GM23248 (cell line): ENCODE data around the gene GDPGP1. TPM values are rescaled to one million over a fixed set of nuclear protein-coding genes. Genes with fewer than 3 reads are reported as not detected.

Source experiments
- DNase-seq: peaks from one replicate; pipeline ENCODE4 v3.0.0-alpha.2; 2015
- H2AFZ ChIP-seq: fragments of 200-600 bp; sonication (generic); 2 replicates; pipeline ENCODE4 v1.6.1; 2016; ENCODE audit warnings: antibody characterized with exemption
- H3F3A ChIP-seq: fragments of 200-600 bp; sonication (generic); 2 replicates; pipeline ENCODE4 v1.6.1; 2016; ENCODE audit warnings: mild to moderate bottlenecking, antibody characterized with exemption, mixed run types; ENCODE audit not compliant: insufficient read depth
- H3K27ac ChIP-seq: fragments of 200-600 bp; sonication (generic); 2 replicates; pipeline ENCODE4 v1.5.1; 2016; ENCODE audit warnings: mild to moderate bottlenecking
- H3K27me3 ChIP-seq: fragments of 200-600 bp; sonication (generic); replicated peaks from 2 replicates; pipeline ENCODE4 v1.6.1; 2016; ENCODE audit warnings: mild to moderate bottlenecking; ENCODE audit not compliant: insufficient read depth
- H3K36me3 ChIP-seq: fragments of 200-600 bp; sonication (generic); 2 replicates; pipeline ENCODE4 v1.6.1; 2016; ENCODE audit warnings: low read depth, mild to moderate bottlenecking
- H3K4me1 ChIP-seq: fragments of 200-600 bp; sonication (generic); 2 replicates; pipeline ENCODE4 v1.6.1; 2016; ENCODE audit warnings: mild to moderate bottlenecking; ENCODE audit not compliant: insufficient read depth
- H3K4me2 ChIP-seq: fragments of 200-600 bp; sonication (generic); one replicate; pipeline ENCODE4 v1.6.1; 2016; ENCODE audit warnings: mild to moderate bottlenecking; ENCODE audit not compliant: unreplicated experiment
- H3K4me3 ChIP-seq: fragments of 200-600 bp; sonication (generic); 2 replicates; pipeline ENCODE4 v1.5.1; 2016; ENCODE audit warnings: mild to moderate bottlenecking
- H3K79me2 ChIP-seq: fragments of 200-600 bp; sonication (generic); 2 replicates; pipeline ENCODE4 v1.6.1; 2016; ENCODE audit warnings: mild to moderate bottlenecking; ENCODE audit not compliant: insufficient read depth
- H3K9ac ChIP-seq: fragments of 200-600 bp; sonication (generic); 2 replicates; pipeline ENCODE4 v1.6.1; 2016; ENCODE audit warnings: mild to moderate bottlenecking
- H3K9me2 ChIP-seq: fragments of 200-600 bp; sonication (generic); 2 replicates; pipeline ENCODE4 v1.6.1; 2016; ENCODE audit warnings: mixed run types, mild to moderate bottlenecking, moderate library complexity; ENCODE audit not compliant: insufficient read depth
- H3K9me3 ChIP-seq: fragments of 200-600 bp; sonication (generic); one replicate; pipeline ENCODE4 v1.6.1; 2017; ENCODE audit warnings: low read depth
- H4K20me1 ChIP-seq: fragments of 200-600 bp; sonication (generic); 2 replicates; pipeline ENCODE4 v1.6.0; 2016; ENCODE audit not compliant: insufficient read depth
- EZH2 ChIP-seq: fragments of 200-600 bp; sonication (generic); IDR thresholded peaks from 2 replicates; pipeline ENCODE4 v1.6.1; 2018; ENCODE audit warnings: antibody characterized with exemption, mild to moderate bottlenecking; ENCODE audit not compliant: insufficient read depth, poor library complexity, severe bottlenecking
- EZH2phosphoT487 ChIP-seq: fragments of 200-600 bp; sonication (generic); IDR thresholded peaks from 2 replicates; pipeline ENCODE4 v1.6.1; 2018; ENCODE audit warnings: antibody characterized with exemption, moderate library complexity, mild to moderate bottlenecking, low read depth; ENCODE audit not compliant: insufficient read depth
- WGBS, 2 experiments: methylation state at CpG; one replicate each; pipeline ENCODE4 v1.1.6; 2015 to 2017; ENCODE audit warnings: low lambda C conversion rate in 2 of 2, low coverage in 1 of 2; ENCODE audit errors: missing lambda C conversion rate in 2 of 2; 5-methylcytosine and 5-hydroxymethylcytosine counted together
- in situ Hi-C: fragments of 300-500 bp; cut with MboI; formaldehyde crosslinking; loops from 2 replicates; pipeline ENCODE4 v1.15.0; 2020
- polyA plus RNA-seq: library from polyadenylated mRNA; unstranded; fragments of >200 nt; fragmentation: Nextera tagmentation; extraction: Ambion mirVana; gene quantifications from 2 replicates; pipeline ENCODE4 v1.2.1, GENCODE V29; 2016
- total RNA-seq: library from RNA; depleted of rRNA; stranded (reverse); fragments of >200 nt; shearing (Covaris generic); gene quantifications from 2 replicates; pipeline ENCODE4 v1.2.3, GENCODE V29; 2014

Gene GDPGP1
- total and polyA plus RNA-seq, 2 experiments from 2014 or later: 1.3 to 9.0 TPM

- Histone ChIP-seq H4K20me1 (no peaks in the 10 kb centered on the region), H3K27me3 (no peaks in the 10 kb centered on the region), H3K9me2 (no peaks in the 10 kb centered on the region), H3F3A (peaks cover 13% of the 10 kb centered on the region; the same call in 1 of the 2 replicates), H3K4me1 (peaks cover 7% of the 10 kb centered on the region; the same call in 1 of the 2 replicates), H2AFZ (peak within 1 kb of the TSS; percentile 79), H3K36me3 (no peaks in the 10 kb centered on the region), H3K79me2 (no peaks in the 10 kb centered on the region), H3K9me3 (no peaks in the 10 kb centered on the region), H3K4me3 (peak within 1 kb of the TSS; percentile 80), H3K27ac (no peak within 1 kb of the TSS), H3K9ac (peak within 1 kb of the TSS; percentile 71), H3K4me2 (peak within 1 kb of the TSS; percentile 81)
- in situ Hi-C loops: no loop called here
- 0 to 1% methylated on average over 20 to 62 of the region's 88 CpGs for WGBS, 2 experiments
- TF ChIP-seq EZH2 (no peak), EZH2phosphoT487 (no peak)
- DNase-seq: peak; percentile 77
These were observed 32.7 kb upstream of the GDPGP1 start, which contains the start of gene SEMA4B for GRCh38 chr15:90201130-90201943. Gene SEMA4B (plus strand): TSS chr15:90201330. CDS start chr15:90201579, 249 bp downstream.

GRCh38 chr15:90201944-90202375, 32.0 kb upstream of the GDPGP1 start:
- peak overlapping the region; percentile 80 for H3K4me3 ChIP-seq
- TF ChIP-seq EZH2: no peak
- TF ChIP-seq EZH2phosphoT487: no peak
- no peaks in the 10 kb centered on the region for H3K9me2 ChIP-seq
- no peaks in the 10 kb centered on the region for H3K79me2 ChIP-seq
- WGBS, 2 experiments: 13 to 14% methylated on average over 22 to 25 of the region's 25 CpGs
- H3K4me2 ChIP-seq: peak overlapping the region; percentile 81
- H2AFZ ChIP-seq: peak overlapping the region; percentile 79
- H3K9me3 ChIP-seq: no peaks in the 10 kb centered on the region
- peak overlapping the region; percentile 71 for H3K9ac ChIP-seq
- in situ Hi-C loops: no loop called here
- peak; percentile 27 for DNase-seq
- no peaks in the 10 kb centered on the region for H3K27me3 ChIP-seq
- H3F3A ChIP-seq: peaks cover 13% of the 10 kb centered on the region; the same call in 1 of the 2 replicates
- no peak overlapping the region for H3K27ac ChIP-seq
- H3K36me3 ChIP-seq: no peaks in the 10 kb centered on the region
- no peaks in the 10 kb centered on the region for H4K20me1 ChIP-seq
- H3K4me1 ChIP-seq: peaks cover 7% of the 10 kb centered on the region; the same call in 1 of the 2 replicates

GRCh38 chr15:90202929-90203328, 31.1 kb upstream of the GDPGP1 start:
- H3K79me2 ChIP-seq: no peaks in the 10 kb centered on the region
- peaks cover 13% of the 10 kb centered on the region; the same call in 1 of the 2 replicates for H3F3A ChIP-seq
- H3K9me3 ChIP-seq: no peaks in the 10 kb centered on the region
- H3K9me2 ChIP-seq: no peaks in the 10 kb centered on the region
- no peaks in the 10 kb centered on the region for H3K36me3 ChIP-seq
- peaks cover 6% of the 10 kb centered on the region; the same call in 1 of the 2 replicates for H3K4me1 ChIP-seq
- no peak overlapping the region for H3K9ac ChIP-seq
- no peak for TF ChIP-seq EZH2phosphoT487
- TF ChIP-seq EZH2: no peak
- H3K27me3 ChIP-seq: no peaks in the 10 kb centered on the region
- H3K27ac ChIP-seq: no peak overlapping the region
- H2AFZ ChIP-seq: no peak overlapping the region
- no peak for DNase-seq
- no peaks in the 10 kb centered on the region for H4K20me1 ChIP-seq
- no peak overlapping the region for H3K4me2 ChIP-seq
- in situ Hi-C loops: no loop called here
- H3K4me3 ChIP-seq: no peak overlapping the region
- 82 to 91% methylated on average over 4 of the region's 4 CpGs for WGBS, 2 experiments

- Histone ChIP-seq H3K27me3 (no peaks in the 10 kb centered on the region), H3K4me2 (no peak overlapping the region), H3K9me2 (no peaks in the 10 kb centered on the region), H3K4me1 (peaks cover under 1% of the 10 kb centered on the region; the same call in 1 of the 2 replicates), H3K27ac (no peak overlapping the region), H3K79me2 (no peaks in the 10 kb centered on the region), H4K20me1 (no peaks in the 10 kb centered on the region), H3F3A (peaks cover 9% of the 10 kb centered on the region; the same call in 1 of the 2 replicates), H3K36me3 (no peaks in the 10 kb centered on the region), H3K9ac (no peak overlapping the region), H2AFZ (no peak overlapping the region), H3K9me3 (no peaks in the 10 kb centered on the region), H3K4me3 (no peak overlapping the region)
- in situ Hi-C loops: no loop called here
- TF ChIP-seq EZH2 (no peak), EZH2phosphoT487 (no peak)
- WGBS, 2 experiments: 84 to 91% methylated on average over 7 of the region's 7 CpGs
- DNase-seq: no peak
These were observed 30.5 kb upstream of the GDPGP1 start for GRCh38 chr15:90203473-90203872.
